Cardiac muscle cell (in vitro differentiated cells and primary cell): ENCODE data around the gene AGPAT3. TPM values are rescaled to one million over a fixed set of nuclear protein-coding genes. Genes with fewer than 3 reads are reported as not detected.

Source experiments
- DNase-seq, 2 donors: peaks; one replicate each; pipeline versions ENCODE4 v3.0.0 to v3.0.0-alpha.2; 2010 to 2017; ENCODE audit warnings: low read depth in 1 of 2, low spot score in 1 of 2
- H3K27ac ChIP-seq: fragments of 200-600 bp; sonication (generic); 2 replicates; pipeline ENCODE4 v1.5.1; 2016
- H3K27me3 ChIP-seq: fragments of 200-600 bp; sonication (generic); 2 replicates; pipeline ENCODE4 v1.6.0; 2016; ENCODE audit warnings: control low read depth
- H3K36me3 ChIP-seq: fragments of 200-600 bp; sonication (generic); 2 replicates; pipeline ENCODE4 v1.5.1; 2016; ENCODE audit warnings: control low read depth
- H3K4me1 ChIP-seq: fragments of 200-600 bp; sonication (generic); 2 replicates; pipeline ENCODE4 v1.8.1; 2017; ENCODE audit warnings: low read depth, mild to moderate bottlenecking, mixed run types
- H3K4me3 ChIP-seq: fragments of 200-600 bp; sonication (generic); 2 replicates; pipeline ENCODE4 v1.5.1; 2016; ENCODE audit warnings: mild to moderate bottlenecking
- H3K9me3 ChIP-seq: fragments of 200-600 bp; sonication (generic); 2 replicates; pipeline ENCODE4 v1.5.1; 2017; ENCODE audit warnings: low read depth, mild to moderate bottlenecking, control low read depth
- polyA plus RNA-seq: library from polyadenylated mRNA; unstranded; fragments of >200 nt; fragmentation: Nextera tagmentation; extraction: Ambion mirVana; gene quantifications from 2 replicates; pipeline ENCODE4 v1.2.1, GENCODE V29; 2016
- total RNA-seq: library from RNA; depleted of rRNA; stranded (reverse); fragments of >200 nt; gene quantifications from 2 replicates; pipeline ENCODE4 v1.2.3, GENCODE V29; 2016
- TF ChIP-seq, protein P1 (sequence below): IDR thresholded peaks from 2 replicates; pipeline ENCODE4 v1.5.1; 2012; ENCODE audit warnings: low read depth, mild to moderate bottlenecking, low read length

The AGPAT3 gene
- total and polyA plus RNA-seq, 2 experiments from 2014 or later: 12.4 to 23.6 TPM

DNA sequence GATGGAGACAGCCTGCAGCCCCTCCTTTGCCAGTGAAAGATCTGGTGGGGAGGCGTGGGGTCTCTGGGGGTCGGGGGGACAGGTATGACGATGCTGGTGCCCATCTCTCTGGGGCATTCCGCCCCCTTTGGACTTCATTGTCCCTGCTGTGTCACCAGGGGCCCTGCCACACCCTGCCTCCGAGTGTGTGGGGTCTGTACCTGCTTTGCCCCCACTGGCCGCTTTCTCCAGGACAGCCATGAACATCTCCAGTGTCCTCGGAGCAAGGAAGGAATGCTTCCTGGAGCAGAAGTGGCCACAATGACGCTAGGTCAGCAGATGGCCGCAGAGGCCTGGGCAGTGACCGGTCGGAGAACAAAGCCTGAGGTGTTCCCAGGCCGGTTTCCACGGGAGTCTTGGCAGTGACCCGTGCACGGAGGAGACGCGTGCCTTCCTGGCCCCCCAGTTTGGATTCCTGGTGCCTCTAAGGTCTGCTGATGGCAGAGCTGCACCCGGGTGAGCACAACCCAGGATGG is 128.5 kb downstream of the AGPAT3 start:
- Histone ChIP-seq H3K36me3 (no peaks in the 10 kb centered on the region), H3K4me3 (no peak overlapping the region), H3K27ac (no peak overlapping the region), H3K27me3 (no peaks in the 10 kb centered on the region), H3K4me1 (no peaks in the 10 kb centered on the region), H3K9me3 (no peaks in the 10 kb centered on the region)
- DNase-seq: no peak
- TF ChIP-seq, protein P1, sequence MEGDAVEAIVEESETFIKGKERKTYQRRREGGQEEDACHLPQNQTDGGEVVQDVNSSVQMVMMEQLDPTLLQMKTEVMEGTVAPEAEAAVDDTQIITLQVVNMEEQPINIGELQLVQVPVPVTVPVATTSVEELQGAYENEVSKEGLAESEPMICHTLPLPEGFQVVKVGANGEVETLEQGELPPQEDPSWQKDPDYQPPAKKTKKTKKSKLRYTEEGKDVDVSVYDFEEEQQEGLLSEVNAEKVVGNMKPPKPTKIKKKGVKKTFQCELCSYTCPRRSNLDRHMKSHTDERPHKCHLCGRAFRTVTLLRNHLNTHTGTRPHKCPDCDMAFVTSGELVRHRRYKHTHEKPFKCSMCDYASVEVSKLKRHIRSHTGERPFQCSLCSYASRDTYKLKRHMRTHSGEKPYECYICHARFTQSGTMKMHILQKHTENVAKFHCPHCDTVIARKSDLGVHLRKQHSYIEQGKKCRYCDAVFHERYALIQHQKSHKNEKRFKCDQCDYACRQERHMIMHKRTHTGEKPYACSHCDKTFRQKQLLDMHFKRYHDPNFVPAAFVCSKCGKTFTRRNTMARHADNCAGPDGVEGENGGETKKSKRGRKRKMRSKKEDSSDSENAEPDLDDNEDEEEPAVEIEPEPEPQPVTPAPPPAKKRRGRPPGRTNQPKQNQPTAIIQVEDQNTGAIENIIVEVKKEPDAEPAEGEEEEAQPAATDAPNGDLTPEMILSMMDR: no peak

DNA sequence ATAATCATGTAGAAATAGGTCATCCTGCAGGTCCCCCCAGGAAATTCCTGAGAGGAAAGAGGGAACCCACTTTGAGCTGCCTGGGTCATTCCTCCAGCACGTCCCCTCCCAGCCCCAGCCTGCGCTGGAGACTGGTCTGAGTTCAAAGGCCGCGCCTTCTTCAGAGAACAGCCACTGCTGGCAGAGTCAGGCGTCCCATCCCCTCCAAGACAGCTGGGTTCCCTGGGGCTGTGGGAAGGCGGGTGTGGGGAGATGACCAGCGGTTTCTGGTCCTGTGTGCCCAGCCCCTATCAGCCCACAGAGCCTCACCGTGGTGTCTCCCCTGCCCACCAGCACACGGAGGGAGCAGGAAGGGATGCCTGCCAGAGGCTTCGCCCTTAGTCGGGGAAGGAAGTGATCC is 129.1 kb downstream of the AGPAT3 start:
- TF ChIP-seq, protein P1: no peak
- no peak overlapping the region for H3K4me3 ChIP-seq
- no peak overlapping the region for H3K27ac ChIP-seq
- DNase-seq: no peak
- H3K36me3 ChIP-seq: no peaks in the 10 kb centered on the region
- no peaks in the 10 kb centered on the region for H3K27me3 ChIP-seq
- no peaks in the 10 kb centered on the region for H3K9me3 ChIP-seq
- no peaks in the 10 kb centered on the region for H3K4me1 ChIP-seq

DNA sequence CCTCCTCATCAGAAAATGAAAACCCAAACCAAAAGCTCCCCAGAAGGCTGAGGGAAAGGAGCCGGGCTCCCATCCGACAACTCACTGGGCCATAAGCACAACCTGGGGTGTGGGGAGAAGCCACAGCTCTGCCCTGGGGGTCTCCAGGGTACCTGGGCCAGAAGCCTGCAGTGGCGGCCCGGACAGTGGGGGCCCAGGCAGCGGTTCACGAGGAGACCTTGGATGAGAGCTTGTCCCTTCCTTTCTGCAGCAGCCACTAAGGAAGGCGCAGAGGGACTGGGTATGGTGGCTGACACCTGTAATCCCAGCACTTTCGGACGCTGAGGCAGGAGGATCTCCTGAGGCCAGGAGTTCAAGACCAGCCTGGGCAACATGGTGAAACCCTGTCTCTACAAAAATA is 129.6 kb downstream of the AGPAT3 start:
- Histone ChIP-seq H3K36me3 (no peaks in the 10 kb centered on the region), H3K27me3 (no peaks in the 10 kb centered on the region), H3K27ac (no peak overlapping the region), H3K4me3 (no peak overlapping the region), H3K9me3 (no peaks in the 10 kb centered on the region), H3K4me1 (no peaks in the 10 kb centered on the region)
- TF ChIP-seq, protein P1: no peak
- no peak for DNase-seq

- Histone ChIP-seq H3K27ac (no peak overlapping the region), H3K9me3 (no peaks in the 10 kb centered on the region), H3K4me3 (no peak overlapping the region), H3K36me3 (no peaks in the 10 kb centered on the region), H3K27me3 (no peaks in the 10 kb centered on the region), H3K4me1 (no peaks in the 10 kb centered on the region)
- TF ChIP-seq, protein P1: no peak
- no peak for DNase-seq
Observed at GRCh38 chr21:43995521-43996105, 130.6 kb downstream of the AGPAT3 start.

- Histone ChIP-seq H3K27me3 (no peaks in the 10 kb centered on the region), H3K4me1 (no peaks in the 10 kb centered on the region), H3K9me3 (no peaks in the 10 kb centered on the region), H3K27ac (no peak overlapping the region), H3K4me3 (no peak overlapping the region), H3K36me3 (no peaks in the 10 kb centered on the region)
- TF ChIP-seq, protein P1: no peak
- DNase-seq: no peak
Observed at GRCh38 chr21:43997766-43998742, 133.0 kb downstream of the AGPAT3 start.
